PC-3 (cell line): ENCODE data around the gene MTCL1. TPM values are rescaled to one million over a fixed set of nuclear protein-coding genes. Genes with fewer than 3 reads are reported as not detected.

Experiments used
- ATAC-seq: fragments of 200-7000 bp; cut with Tn5 transposase; 2 replicates; pipeline ENCODE4 v1.9.1; 2020; ENCODE audit warnings: mild to moderate bottlenecking, moderate library complexity
- BruUV-seq: library from RNA; stranded (reverse); fragments of 400-500 nt; replicated peaks from 2 replicates; lab custom pipeline; 2021; lab: Mats Ljungman, UMichigan
- CTCF ChIA-PET: fragments of 300-600 bp; sonication (Branson Sonifier 250); formaldehyde crosslinking; loops from one replicate; lab custom pipeline; 2022; ENCODE audit warnings: antibody characterized with exemption; lab: Charles Lee
- POLR2A ChIA-PET: fragments of 300-600 bp; sonication (Branson Sonifier 250); formaldehyde crosslinking; loops from one replicate; lab custom pipeline; 2022; ENCODE audit warnings: antibody characterized with exemption; ENCODE audit not compliant: unreplicated experiment; lab: Charles Lee
- DNase-seq: peaks from one replicate; pipeline ENCODE4 v3.0.0-alpha.2; 2015
- H2AFZ ChIP-seq: fragments of 300-600 bp; sonication (generic); 2 replicates; pipeline ENCODE4 v1.6.0; 2016; ENCODE audit warnings: antibody characterized with exemption, low read length
- H3F3A ChIP-seq: fragments of 300-600 bp; sonication (generic); one replicate; pipeline ENCODE4 v1.6.0; 2017; ENCODE audit warnings: antibody characterized with exemption, low read length, control low read depth, mild to moderate bottlenecking; ENCODE audit not compliant: unreplicated experiment
- H3K27ac ChIP-seq: fragments of 300-600 bp; sonication (generic); 2 replicates; pipeline ENCODE4 v1.5.1; 2016; ENCODE audit warnings: mild to moderate bottlenecking, low read length
- H3K27me3 ChIP-seq: fragments of 300-600 bp; sonication (generic); 2 replicates; pipeline ENCODE4 v1.6.1; 2016; ENCODE audit warnings: low read length, mixed read lengths
- H3K36me3 ChIP-seq: fragments of 300-600 bp; sonication (generic); 2 replicates; pipeline ENCODE4 v1.6.1; 2016; ENCODE audit warnings: low read depth, mixed run types, low read length, mixed read lengths
- H3K4me1 ChIP-seq: fragments of 300-600 bp; sonication (generic); 2 replicates; pipeline ENCODE4 v1.5.1; 2016; ENCODE audit warnings: low read length; ENCODE audit not compliant: insufficient read depth
- H3K4me2 ChIP-seq: fragments of 300-600 bp; sonication (generic); 2 replicates; pipeline ENCODE4 v1.6.0; 2016; ENCODE audit warnings: low read length
- H3K4me3 ChIP-seq: fragments of 300-600 bp; sonication (generic); 2 replicates; pipeline ENCODE4 v1.5.1; 2016; ENCODE audit warnings: mild to moderate bottlenecking, low read length, mixed read lengths
- H3K79me2 ChIP-seq: fragments of 300-600 bp; sonication (generic); 2 replicates; pipeline ENCODE4 v1.6.1; 2017; ENCODE audit warnings: low read length, mixed read lengths
- H3K9ac ChIP-seq: fragments of 300-600 bp; sonication (generic); 2 replicates; pipeline ENCODE4 v1.6.0; 2016; ENCODE audit warnings: mild to moderate bottlenecking, low read length
- H3K9me2 ChIP-seq: fragments of 300-600 bp; sonication (generic); replicated peaks from 2 replicates; pipeline ENCODE4 v1.6.1; 2016; ENCODE audit warnings: mixed run types, low read length, mixed read lengths
- H3K9me3 ChIP-seq: fragments of 300-600 bp; sonication (generic); 2 replicates; pipeline ENCODE4 v1.6.1; 2016; ENCODE audit warnings: low read length, mixed read lengths
- H4K20me1 ChIP-seq: fragments of 300-600 bp; sonication (generic); 2 replicates; pipeline ENCODE4 v1.6.1; 2016; ENCODE audit warnings: low read length, mixed read lengths
- CTCF ChIP-seq: fragments of 300-600 bp; sonication (generic); conservative IDR thresholded peaks from 2 replicates; pipeline ENCODE4 v1.5.1; 2017; ENCODE audit warnings: antibody characterized with exemption, low read depth, mild to moderate bottlenecking, low read length
- EZH2 ChIP-seq: fragments of 300-600 bp; sonication (generic); IDR thresholded peaks from one replicate; pipeline ENCODE4 v1.6.1; 2017; ENCODE audit warnings: antibody characterized with exemption, mild to moderate bottlenecking, low read length; ENCODE audit not compliant: unreplicated experiment
- EZH2phosphoT487 ChIP-seq: fragments of 300-600 bp; sonication (generic); IDR thresholded peaks from 2 replicates; pipeline ENCODE4 v1.6.1; 2018; ENCODE audit warnings: mild to moderate bottlenecking, antibody characterized with exemption, low read length, borderline replicate concordance
- intact Hi-C: fragments of 100-400 bp; cut with micrococcal nuclease; formaldehyde crosslinking; loops from 2 replicates; pipeline ENCODE4 v1.9.0; 2023
- total RNA-seq: library from RNA; depleted of rRNA; stranded (reverse); fragments of >200 nt; gene quantifications from 2 replicates; pipeline ENCODE4 v1.2.3, GENCODE V29; 2014

Gene MTCL1
- total RNA-seq, 1 experiment from 2014 or later = 33.1 TPM

- Histone ChIP-seq H3K9ac (no peak overlapping the region), H4K20me1 (no peaks in the 10 kb centered on the region), H3K36me3 (no peaks in the 10 kb centered on the region), H3K9me2 (no peaks in the 10 kb centered on the region), H3K4me2 (no peak overlapping the region), H3K79me2 (no peaks in the 10 kb centered on the region), H3K27me3 (no peaks in the 10 kb centered on the region), H3K27ac (no peak overlapping the region), H3F3A (no peaks in the 10 kb centered on the region), H3K9me3 (no peaks in the 10 kb centered on the region), H3K4me1 (0 out of 2 replicates have a peak, but pooled peaks cover 5% of the 10 kb centered on the region), H3K4me3 (no peak overlapping the region), H2AFZ (no peak overlapping the region)
- ATAC-seq = no peak
- intact Hi-C loops = no loop called here
- ChIA-PET POLR2A (no interaction called here), CTCF (no interaction called here)
- no peak for TF ChIP-seq EZH2
- TF ChIP-seq EZH2phosphoT487 = no peak
- TF ChIP-seq CTCF = no peak
- no peak for DNase-seq
- no TSS peak for BruUV-seq
Observed at GRCh38 chr18:8688816-8689215, 16.5 kb upstream of the MTCL1 start.

- Histone ChIP-seq H3F3A (no peaks in the 10 kb centered on the region), H3K36me3 (no peaks in the 10 kb centered on the region), H3K79me2 (no peaks in the 10 kb centered on the region), H3K4me2 (no peak overlapping the region), H4K20me1 (no peaks in the 10 kb centered on the region), H3K4me3 (no peak overlapping the region), H3K27ac (no peak overlapping the region), H3K9ac (no peak overlapping the region), H3K27me3 (no peaks in the 10 kb centered on the region), H3K9me2 (no peaks in the 10 kb centered on the region), H3K4me1 (0 out of 2 replicates have a peak, but pooled peaks cover 5% of the 10 kb centered on the region), H3K9me3 (no peaks in the 10 kb centered on the region), H2AFZ (no peak overlapping the region)
- CTCF ChIA-PET = no interaction called here
- intact Hi-C loops = no loop called here
- no TSS peak for BruUV-seq
- TF ChIP-seq EZH2 (no peak), EZH2phosphoT487 (no peak), CTCF (no peak)
- no peak for ATAC-seq
- no peak for DNase-seq
- POLR2A ChIA-PET = no interaction called here
Observed at GRCh38 chr18:8689517-8689916, 15.8 kb upstream of the MTCL1 start.

- Histone ChIP-seq H3K9ac (no peak overlapping the region), H3K4me3 (no peak overlapping the region), H3K4me2 (no peak overlapping the region), H3K27me3 (no peaks in the 10 kb centered on the region), H3F3A (no peaks in the 10 kb centered on the region), H3K9me2 (no peaks in the 10 kb centered on the region), H3K79me2 (no peaks in the 10 kb centered on the region), H2AFZ (no peak overlapping the region), H4K20me1 (no peaks in the 10 kb centered on the region), H3K4me1 (no peaks in the 10 kb centered on the region), H3K27ac (no peak overlapping the region), H3K36me3 (no peaks in the 10 kb centered on the region), H3K9me3 (no peaks in the 10 kb centered on the region)
- DNase-seq (no peak), ATAC-seq (no peak)
- no TSS peak for BruUV-seq
- intact Hi-C loops = no loop called here
- no peak for TF ChIP-seq EZH2
- no peak for TF ChIP-seq EZH2phosphoT487
- no peak for TF ChIP-seq CTCF
- ChIA-PET CTCF (no interaction called here), POLR2A (no interaction called here)
Observed at GRCh38 chr18:8694891-8695290, 10.5 kb upstream of the MTCL1 start.
